HEK293 (cell line): Measurements from ENCODE around the gene SLK.

Source experiments
- CTCF ChIA-PET: fragments of 350-600 bp; formaldehyde crosslinking; extraction: SDS; loops from one replicate; lab custom pipeline; 2021; ENCODE audit warnings: antibody characterized with exemption; lab: Yijun Ruan, JAX
- POLR2A ChIA-PET: fragments of 300-600 bp; formaldehyde crosslinking; extraction: SDS; loops from one replicate; lab custom pipeline; 2020; ENCODE audit warnings: antibody characterized with exemption, inconsistent platforms; lab: Yijun Ruan, JAX
- H3K27ac ChIP-seq: fragments of 200-500 bp; sonication (Bioruptor generic); 2 replicates; pipeline ENCODE4 v1.5.1; 2014; ENCODE audit warnings: low read depth, low read length, control low read depth, inconsistent platforms; ENCODE audit errors: extremely low read depth
- H3K36me3 ChIP-seq, 2 experiments: fragments of 200-500 bp in 1 of 2; sonication (Bioruptor generic) in 1 of 2; 1 replicate in 1 of 2; 2 replicates in 1 of 2; pipeline ENCODE4 v1.5.1; 2014 to 2017; ENCODE audit warnings: inconsistent platforms in 2 of 2, low read length in 2 of 2; ENCODE audit not compliant: control insufficient read depth in 2 of 2, insufficient read depth in 1 of 2
- H3K4me1 ChIP-seq: fragments of 200-500 bp; sonication (Bioruptor generic); 2 replicates; pipeline ENCODE4 v1.5.1; 2014; ENCODE audit warnings: mild to moderate bottlenecking, low read length, inconsistent platforms; ENCODE audit not compliant: control insufficient read depth, insufficient read depth
- H3K4me3 ChIP-seq: 2 replicates; pipeline ENCODE4 v1.5.1; 2011; ENCODE audit warnings: low read depth, mild to moderate bottlenecking, control low read depth, low read length, moderate library complexity
- H3K9me3 ChIP-seq: fragments of 200-500 bp; sonication (Bioruptor generic); 2 replicates; pipeline ENCODE4 v1.5.1; 2014; ENCODE audit warnings: low read depth, low read length, inconsistent platforms; ENCODE audit not compliant: control insufficient read depth, insufficient read depth
- BCL11A ChIP-seq: fragments of 450-650 bp; formaldehyde crosslinking; IDR thresholded peaks from 2 replicates; pipeline ENCODE4 v1.5.1; 2016; ENCODE audit warnings: low read depth, missing biosample characterization, missing genetic modification characterization
- GLI4 ChIP-seq: fragments of 450-650 bp; formaldehyde crosslinking; IDR thresholded peaks from 2 replicates; pipeline ENCODE4 v1.5.1; 2016; ENCODE audit warnings: missing biosample characterization, missing genetic modification characterization
- INSM2 ChIP-seq: fragments of 450-650 bp; formaldehyde crosslinking; IDR thresholded peaks from 2 replicates; pipeline ENCODE4 v1.5.1; 2016; ENCODE audit warnings: missing biosample characterization, missing genetic modification characterization
- KLF16 ChIP-seq: fragments of 450-650 bp; formaldehyde crosslinking; IDR thresholded peaks from 2 replicates; pipeline ENCODE4 v1.5.1; 2017; ENCODE audit warnings: missing biosample characterization, missing genetic modification characterization
- ZBTB20 ChIP-seq: fragments of 450-650 bp; formaldehyde crosslinking; IDR thresholded peaks from 2 replicates; pipeline ENCODE4 v1.5.1; 2016; ENCODE audit warnings: missing biosample characterization, missing genetic modification characterization
- ZNF138 ChIP-seq: fragments of 450-650 bp; formaldehyde crosslinking; IDR thresholded peaks from 2 replicates; pipeline ENCODE4 v1.5.1; 2016; ENCODE audit warnings: missing biosample characterization, missing genetic modification characterization, borderline replicate concordance
- ZNF211 ChIP-seq: fragments of 450-650 bp; formaldehyde crosslinking; IDR thresholded peaks from 2 replicates; pipeline ENCODE4 v1.5.1; 2016; ENCODE audit warnings: low read depth, missing biosample characterization, missing genetic modification characterization
- ZNF248 ChIP-seq: fragments of 450-650 bp; formaldehyde crosslinking; IDR thresholded peaks from 2 replicates; pipeline ENCODE4 v1.5.1; 2017; ENCODE audit warnings: missing biosample characterization, missing genetic modification characterization
- ZNF280C ChIP-seq: fragments of 450-650 bp; formaldehyde crosslinking; IDR thresholded peaks from 2 replicates; pipeline ENCODE4 v1.5.1; 2016; ENCODE audit warnings: missing biosample characterization, missing genetic modification characterization
- ZNF580 ChIP-seq: fragments of 450-650 bp; formaldehyde crosslinking; IDR thresholded peaks from 2 replicates; pipeline ENCODE4 v1.5.1; 2016; ENCODE audit warnings: missing biosample characterization, missing genetic modification characterization
- ZNF654 ChIP-seq: fragments of 450-650 bp; formaldehyde crosslinking; IDR thresholded peaks from 2 replicates; pipeline ENCODE4 v1.5.1; 2016; ENCODE audit warnings: low read depth, missing biosample characterization, missing genetic modification characterization
- ZNF660 ChIP-seq: fragments of 450-650 bp; IDR thresholded peaks from 2 replicates; pipeline ENCODE4 v1.5.1; 2018; ENCODE audit warnings: missing biosample characterization, mild to moderate bottlenecking, missing genetic modification characterization
- ZNF785 ChIP-seq: fragments of 450-650 bp; formaldehyde crosslinking; IDR thresholded peaks from 2 replicates; pipeline ENCODE4 v1.5.1; 2016; ENCODE audit warnings: missing biosample characterization, missing genetic modification characterization
- ZNF791 ChIP-seq: fragments of 450-650 bp; formaldehyde crosslinking; IDR thresholded peaks from 2 replicates; pipeline ENCODE4 v1.5.1; 2016; ENCODE audit warnings: missing biosample characterization, missing genetic modification characterization
- ZNF792 ChIP-seq: fragments of 450-650 bp; formaldehyde crosslinking; IDR thresholded peaks from 2 replicates; pipeline ENCODE4 v1.5.1; 2016; ENCODE audit warnings: missing biosample characterization, missing genetic modification characterization
- ZNF837 ChIP-seq: fragments of 450-650 bp; formaldehyde crosslinking; IDR thresholded peaks from 2 replicates; pipeline ENCODE4 v1.5.1; 2016; ENCODE audit warnings: missing biosample characterization, missing genetic modification characterization
- TF ChIP-seq, protein P1 (sequence below): fragments of 450-650 bp; formaldehyde crosslinking; IDR thresholded peaks from 2 replicates; pipeline ENCODE4; 2016; ENCODE audit warnings: missing biosample characterization, missing genetic modification characterization
- TF ChIP-seq, protein P2 (sequence below): fragments of 450-650 bp; formaldehyde crosslinking; IDR thresholded peaks from 2 replicates; pipeline ENCODE4 v1.5.1; 2016; ENCODE audit warnings: missing biosample characterization, missing genetic modification characterization

Gene SLK

GRCh38 chr10:103951942-103952341 lies 15.0 kb upstream of the SLK start:
- TF ChIP-seq ZBTB20 (tag by site-specific recombination) = 0 out of 2 replicates have a peak, but pooled peaks have one; percentile 18
- no peak for TF ChIP-seq ZNF211 (tag by site-specific recombination)
- Histone ChIP-seq H3K36me3 (no peaks in the 10 kb centered on the region), H3K27ac (no peak overlapping the region), H3K4me3 (no peak overlapping the region), H3K4me1 (no peaks in the 10 kb centered on the region), H3K9me3 (no peaks in the 10 kb centered on the region)
- POLR2A ChIA-PET = no interaction called here
- CTCF ChIA-PET = interaction anchor here (0.6 to 1.2 kb wide), 4 partner anchors 10 to 861 kb away, joined by 3 to 6 read pairs (median 4); no protein-coding TSS in a partner anchor

DNA sequence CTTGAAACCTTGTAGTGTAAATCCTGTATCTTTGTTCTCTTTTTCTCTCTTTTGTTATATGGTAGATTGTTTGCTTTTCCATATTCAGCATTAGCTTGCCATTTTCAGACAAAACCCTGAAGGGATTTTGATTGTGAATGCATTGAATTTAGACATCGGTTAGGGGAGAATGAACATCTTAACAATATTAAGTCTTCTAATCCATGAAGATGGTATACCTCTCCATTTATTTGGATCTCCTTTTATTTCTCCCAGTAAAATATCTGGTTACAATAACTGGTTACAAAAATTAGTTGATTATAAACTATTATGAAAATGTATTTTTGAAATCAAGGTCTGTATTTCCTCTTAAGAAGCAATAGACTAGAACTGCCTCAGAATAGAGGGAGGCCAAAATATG lies 12.4 kb upstream of the SLK start:
- no peak overlapping the region for H3K4me3 ChIP-seq
- no peak for TF ChIP-seq ZNF280C (tag by site-specific recombination)
- TF ChIP-seq ZNF785 = no peak
- TF ChIP-seq ZNF248 = peak; percentile 94
- TF ChIP-seq BCL11A (tag by site-specific recombination) = no peak
- TF ChIP-seq, all 188 proteins: peak for 1
- H3K27ac ChIP-seq = no peak overlapping the region
- H3K9me3 ChIP-seq = no peaks in the 10 kb centered on the region
- H3K4me1 ChIP-seq = no peaks in the 10 kb centered on the region
- H3K36me3 ChIP-seq = no peaks in the 10 kb centered on the region
- ChIA-PET POLR2A (no interaction called here), CTCF (interaction anchor here (0.7 kb wide), 1 partner anchor 28 kb away, joined by 3 read pairs; no protein-coding TSS in a partner anchor)

GRCh38 chr10:103958996-103959395 lies 7.9 kb upstream of the SLK start:
- Histone ChIP-seq H3K36me3 (no peaks in the 10 kb centered on the region), H3K4me1 (no peaks in the 10 kb centered on the region), H3K9me3 (no peaks in the 10 kb centered on the region), H3K27ac (no peak overlapping the region), H3K4me3 (no peak overlapping the region)
- ChIA-PET CTCF (no interaction called here), POLR2A (no interaction called here)
- TF ChIP-seq, protein P1, sequence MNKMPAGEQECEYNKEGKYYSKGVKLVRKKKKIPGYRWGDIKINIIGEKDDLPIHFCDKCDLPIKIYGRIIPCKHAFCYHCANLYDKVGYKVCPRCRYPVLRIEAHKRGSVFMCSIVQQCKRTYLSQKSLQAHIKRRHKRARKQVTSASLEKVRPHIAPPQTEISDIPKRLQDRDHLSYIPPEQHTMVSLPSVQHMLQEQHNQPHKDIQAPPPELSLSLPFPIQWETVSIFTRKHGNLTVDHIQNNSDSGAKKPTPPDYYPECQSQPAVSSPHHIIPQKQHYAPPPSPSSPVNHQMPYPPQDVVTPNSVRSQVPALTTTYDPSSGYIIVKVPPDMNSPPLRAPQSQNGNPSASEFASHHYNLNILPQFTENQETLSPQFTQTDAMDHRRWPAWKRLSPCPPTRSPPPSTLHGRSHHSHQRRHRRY (tag by site-specific recombination) = no peak
- TF ChIP-seq KLF16 (no peak), ZNF785 (no peak), ZNF792 (tag by site-specific recombination) (no peak), ZNF837 (no peak), ZNF660 (tag by site-specific recombination) (no peak), ZNF580 (tag by site-specific recombination) (no peak), ZNF791 (tag by site-specific recombination) (no peak), ZNF654 (tag by site-specific recombination) (no peak), GLI4 (tag by site-specific recombination) (no peak), INSM2 (tag by site-specific recombination) (no peak), ZNF138 (tag by site-specific recombination) (no peak)
- TF ChIP-seq, protein P2, sequence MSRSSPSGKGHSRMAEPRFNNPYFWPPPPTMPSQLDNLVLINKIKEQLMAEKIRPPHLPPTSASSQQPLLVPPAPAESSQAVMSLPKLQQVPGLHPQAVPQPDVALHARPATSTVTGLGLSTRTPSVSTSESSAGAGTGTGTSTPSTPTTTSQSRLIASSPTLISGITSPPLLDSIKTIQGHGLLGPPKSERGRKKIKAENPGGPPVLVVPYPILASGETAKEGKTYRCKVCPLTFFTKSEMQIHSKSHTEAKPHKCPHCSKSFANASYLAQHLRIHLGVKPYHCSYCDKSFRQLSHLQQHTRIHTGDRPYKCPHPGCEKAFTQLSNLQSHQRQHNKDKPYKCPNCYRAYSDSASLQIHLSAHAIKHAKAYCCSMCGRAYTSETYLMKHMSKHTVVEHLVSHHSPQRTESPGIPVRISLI (tag by site-specific recombination) = no peak
- TF ChIP-seq, all 188 proteins: peak for 0
